ENCODE measurements around the gene CCZ1.
"Not testable (repeated sequence)": the region's sequence is repeated elsewhere in the genome, so short reads cannot be mapped to it uniquely, and the experiment has no call there.

Gene CCZ1

GRCh38 chr7:5898480-5899224, at the start of gene CCZ1:
Gene CCZ1 (plus strand): TSS chr7:5898733. CDS start chr7:5898800, 67 bp downstream.
- in situ Hi-C loops (cut with HindIII; ENCODE audit: low pct_unique_long_range_greater_than_20kb, low sequenced_read_pairs): not testable (repeated sequence)

DNA sequence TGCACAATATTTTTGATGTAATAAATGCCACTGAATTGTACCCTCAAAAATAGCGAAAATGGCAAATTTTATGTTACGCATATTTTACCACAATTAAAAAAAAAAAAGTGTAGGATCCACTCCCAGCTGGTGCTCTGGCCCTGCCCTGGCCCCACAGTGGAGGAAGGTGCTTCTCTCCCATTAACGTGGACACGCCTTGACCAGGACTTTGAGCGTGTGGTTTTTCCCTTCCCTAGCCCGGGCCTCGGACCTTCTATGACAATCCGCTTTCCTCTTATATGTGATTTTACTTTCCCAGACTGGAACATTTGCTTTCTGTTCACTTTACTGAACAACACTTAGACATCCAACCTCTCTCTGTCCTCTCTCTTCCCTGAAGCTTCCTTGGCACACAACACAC, 47.6 kb upstream of the CCZ1 start:
- in situ Hi-C loops (cut with HindIII; ENCODE audit: low pct_unique_long_range_greater_than_20kb, low sequenced_read_pairs): no loop called here
- DNase-seq (ENCODE audit: low read depth in 1 of 2, low spot score in 1 of 2): no peak
- no peak for TF ChIP-seq JUND (IDR thresholded peaks at IDR 0.05; ENCODE audit: low read depth)

More at GRCh38 chr7:5898480-5899224, at the start of gene CCZ1:
- peak in 1 of 2 experiments; percentile 80 for DNase-seq (ENCODE audit: low read depth in 1 of 2, low spot score in 1 of 2)

DNA sequence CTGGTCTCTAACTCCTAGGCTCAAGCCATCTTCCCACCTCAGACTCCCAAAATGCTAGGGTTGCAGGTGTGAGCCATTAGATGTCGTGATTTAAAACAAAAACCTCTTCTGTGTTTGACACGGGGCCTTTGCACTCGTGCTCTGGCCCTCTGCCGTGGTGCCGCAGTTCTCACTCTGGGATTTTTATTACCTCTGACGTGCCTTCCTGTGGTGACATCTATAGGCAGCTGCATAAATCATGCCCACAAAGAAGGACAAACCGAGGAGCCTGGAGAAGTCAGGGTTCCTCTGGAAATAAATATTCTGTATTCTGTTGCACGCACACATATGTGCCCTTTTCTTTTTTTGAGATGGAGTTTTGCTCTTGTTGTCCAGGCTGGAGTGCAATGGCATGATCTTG, 43.8 kb upstream of the CCZ1 start:
- in situ Hi-C loops (cut with HindIII; ENCODE audit: low pct_unique_long_range_greater_than_20kb, low sequenced_read_pairs): no loop called here
- peak in 1 of 2 experiments; percentile 32 for DNase-seq (ENCODE audit: low read depth in 1 of 2, low spot score in 1 of 2)
- TF ChIP-seq JUND (IDR thresholded peaks at IDR 0.05; ENCODE audit: low read depth): no peak

DNA sequence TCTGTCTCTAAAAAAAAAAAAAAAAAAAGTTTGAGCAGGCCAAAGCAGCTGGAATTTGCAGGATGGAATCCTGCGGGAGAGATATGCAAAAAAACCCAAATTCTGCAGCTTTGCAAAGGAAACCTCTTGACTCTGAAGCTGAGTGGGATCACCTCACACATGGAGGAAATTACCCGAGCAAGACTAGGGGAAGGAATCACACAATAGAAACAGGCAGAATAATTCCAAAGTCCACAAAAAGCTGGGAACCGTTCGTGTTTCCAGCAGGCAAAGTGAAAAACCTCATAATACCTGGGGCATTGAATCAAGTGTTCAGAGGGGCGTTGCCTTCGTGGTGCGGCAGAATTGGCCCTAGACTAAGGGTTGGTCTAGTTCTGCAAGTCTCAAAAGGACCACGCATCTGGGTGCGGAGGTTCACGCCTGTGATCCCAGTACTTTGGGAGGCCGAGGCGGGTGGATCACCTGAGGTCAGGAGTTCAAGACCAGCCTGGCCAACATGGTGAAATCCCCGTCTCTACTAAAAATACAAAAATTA, 41.4 kb upstream of the CCZ1 start:
- DNase-seq (ENCODE audit: low read depth in 1 of 2, low spot score in 1 of 2); in situ Hi-C loops (cut with HindIII; ENCODE audit: low pct_unique_long_range_greater_than_20kb, low sequenced_read_pairs): not testable (repeated sequence)

DNA sequence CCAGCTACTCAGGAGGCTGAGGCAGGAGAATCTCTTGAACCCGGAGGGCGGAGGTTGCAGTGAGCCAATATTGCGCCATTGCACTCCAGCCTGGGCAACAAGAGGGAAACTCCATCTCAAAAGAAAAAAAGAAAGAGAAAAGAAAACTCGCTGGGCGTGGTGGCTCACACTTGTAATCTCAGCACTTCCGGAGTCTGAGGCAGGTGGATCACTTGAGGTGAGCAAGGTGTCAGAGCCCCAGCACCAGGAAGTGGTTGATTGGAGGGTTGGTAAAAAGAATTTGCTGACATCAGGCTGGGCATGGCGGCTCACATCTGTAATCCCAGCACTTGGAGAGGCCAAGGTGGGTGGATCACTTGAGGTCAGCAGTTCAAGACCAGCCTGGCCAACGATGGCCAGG, 40.0 kb upstream of the CCZ1 start:
- in situ Hi-C loops (cut with HindIII; ENCODE audit: low pct_unique_long_range_greater_than_20kb, low sequenced_read_pairs); DNase-seq (ENCODE audit: low read depth in 1 of 2, low spot score in 1 of 2): not testable (repeated sequence)

- in situ Hi-C loops (cut with HindIII; ENCODE audit: low pct_unique_long_range_greater_than_20kb, low sequenced_read_pairs); DNase-seq (ENCODE audit: low read depth in 1 of 2, low spot score in 1 of 2): not testable (repeated sequence)
Measured at GRCh38 chr7:5861281-5861680, 37.3 kb upstream of the CCZ1 start.

DNA sequence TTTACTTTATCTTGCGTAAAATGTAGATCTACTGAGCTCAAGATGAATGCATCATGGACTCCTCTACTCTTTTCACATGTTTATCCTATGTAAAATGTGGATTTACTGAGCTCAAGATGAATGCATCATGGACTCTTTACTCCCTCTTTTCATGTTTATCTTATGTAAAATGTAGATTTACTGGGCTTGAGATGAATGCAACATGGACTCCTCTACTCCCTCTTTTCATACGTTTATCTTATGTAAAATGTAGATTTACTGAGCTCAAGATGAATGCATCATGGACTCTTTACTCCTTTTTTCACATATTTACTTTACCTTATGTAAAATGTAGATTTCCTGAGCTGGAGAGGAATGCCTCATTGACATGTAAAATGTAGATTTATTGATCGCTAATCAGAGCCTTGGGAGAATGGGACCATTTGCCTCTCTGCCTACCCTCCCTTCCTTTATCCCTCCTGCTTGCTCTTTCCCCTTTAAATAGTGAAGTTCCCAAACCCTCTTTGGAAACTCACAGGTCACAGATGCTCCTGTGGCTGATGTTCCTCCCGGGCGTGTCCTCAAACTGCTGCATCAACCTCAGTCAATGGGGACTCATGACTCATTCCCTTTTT, 35.7 kb upstream of the CCZ1 start:
- DNase-seq (ENCODE audit: low read depth in 1 of 2, low spot score in 1 of 2); in situ Hi-C loops (cut with HindIII; ENCODE audit: low pct_unique_long_range_greater_than_20kb, low sequenced_read_pairs): not testable (repeated sequence)

DNA sequence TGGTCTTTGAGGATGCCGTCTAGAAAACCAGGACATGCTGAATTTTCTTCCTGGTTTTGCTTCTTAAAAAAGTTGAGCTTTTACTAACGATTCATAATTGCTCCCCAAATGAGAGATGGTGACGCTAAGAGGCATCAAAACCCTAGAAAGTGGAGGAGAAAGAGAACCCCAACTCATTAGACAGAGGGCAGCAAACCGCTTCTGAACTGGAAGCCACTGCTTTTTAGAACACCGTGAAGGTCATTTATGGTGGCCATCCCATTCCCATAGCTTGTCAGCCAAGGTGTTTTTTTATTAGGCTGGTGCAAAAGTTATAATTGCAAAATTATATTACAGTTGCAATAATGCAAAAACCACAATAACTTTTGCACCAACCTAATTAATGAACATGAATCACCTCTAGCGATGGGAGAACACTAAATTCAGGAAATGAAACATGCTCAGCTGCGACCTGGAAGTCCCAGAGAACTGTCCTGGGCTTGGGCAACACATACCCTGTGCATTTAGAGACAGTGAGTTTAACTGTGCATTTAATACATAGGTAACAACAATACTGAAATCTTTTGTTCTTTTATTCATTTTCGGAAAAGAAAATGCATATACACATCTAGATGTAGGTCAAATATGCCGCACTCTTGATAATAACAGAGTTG, 33.1 kb upstream of the CCZ1 start:
- peak in 1 of 2 experiments; percentile 12 for DNase-seq (ENCODE audit: low read depth in 1 of 2, low spot score in 1 of 2)
- in situ Hi-C loops (cut with HindIII; ENCODE audit: low pct_unique_long_range_greater_than_20kb, low sequenced_read_pairs): not testable (repeated sequence)

DNA sequence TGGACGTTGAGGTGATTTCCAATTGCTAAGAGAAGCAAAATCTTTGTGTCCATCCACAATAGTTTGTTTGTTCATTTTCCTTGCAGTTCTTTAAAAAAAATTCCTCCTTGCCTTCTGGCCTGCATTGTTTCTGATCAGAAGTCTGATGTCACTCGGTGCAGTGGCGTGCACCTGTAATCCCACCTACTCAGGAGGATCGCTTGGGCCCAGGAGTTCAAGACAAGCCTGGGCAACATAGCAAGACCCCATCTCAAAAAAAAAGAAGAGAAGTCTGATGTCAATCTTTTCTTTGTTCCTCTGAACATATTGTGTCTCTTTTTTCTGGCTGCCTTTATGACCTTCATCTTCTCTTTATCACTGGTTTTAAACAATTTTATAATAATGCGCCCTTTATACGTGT, 31.5 kb upstream of the CCZ1 start:
- no peak for TF ChIP-seq JUND (IDR thresholded peaks at IDR 0.05; ENCODE audit: low read depth)
- in situ Hi-C loops (cut with HindIII; ENCODE audit: low pct_unique_long_range_greater_than_20kb, low sequenced_read_pairs): no loop called here
- DNase-seq (ENCODE audit: low read depth in 1 of 2, low spot score in 1 of 2): no peak

- in situ Hi-C loops (cut with HindIII; ENCODE audit: low pct_unique_long_range_greater_than_20kb, low sequenced_read_pairs): not testable (repeated sequence)
- DNase-seq (ENCODE audit: low read depth in 1 of 2, low spot score in 1 of 2): peak in 1 of 2 experiments; percentile 42
Measured at GRCh38 chr7:5868928-5869341, 29.6 kb upstream of the CCZ1 start.

DNA sequence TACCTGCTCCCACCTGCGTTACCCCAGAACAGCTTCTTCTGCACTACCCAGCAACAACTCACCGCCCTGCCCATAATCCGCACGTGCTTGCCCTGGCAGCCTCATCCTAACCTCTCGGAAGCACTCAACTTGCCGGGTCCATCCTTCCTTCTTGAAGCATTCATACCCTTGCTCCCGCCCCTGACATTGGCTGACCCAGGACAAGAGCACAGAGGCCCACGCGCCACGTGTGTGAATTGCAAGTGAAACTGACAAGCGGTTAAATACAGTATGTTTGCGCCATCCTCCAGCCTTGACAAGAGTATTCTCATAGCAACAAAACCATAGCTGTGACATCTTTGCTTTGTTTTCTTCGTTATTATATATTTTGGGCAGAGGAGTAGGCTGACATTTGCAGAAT, 28.8 kb upstream of the CCZ1 start:
- DNase-seq (ENCODE audit: low read depth in 1 of 2, low spot score in 1 of 2): no peak
- TF ChIP-seq JUND (IDR thresholded peaks at IDR 0.05; ENCODE audit: low read depth): no peak
- in situ Hi-C loops (cut with HindIII; ENCODE audit: low pct_unique_long_range_greater_than_20kb, low sequenced_read_pairs): no loop called here

DNA sequence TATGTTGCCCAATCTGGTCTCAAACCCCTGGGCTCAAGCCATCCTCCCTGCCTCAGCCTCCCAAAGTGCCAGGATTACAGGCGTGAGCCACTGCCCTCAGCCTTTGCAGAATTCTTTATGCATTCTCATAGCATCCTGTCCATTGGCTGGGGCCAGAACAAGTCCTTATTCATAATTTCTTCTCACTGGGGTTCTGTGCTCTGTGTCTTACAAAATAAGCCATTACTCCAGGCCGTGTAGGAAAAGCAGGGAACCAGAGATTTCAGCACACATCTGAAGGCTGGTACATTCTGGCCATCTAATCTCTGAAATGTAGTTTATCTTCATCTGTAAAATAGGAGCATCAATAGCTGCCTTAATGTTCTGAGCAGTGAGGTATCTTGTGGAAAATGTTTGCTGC, 28.2 kb upstream of the CCZ1 start:
- no peak for DNase-seq (ENCODE audit: low read depth in 1 of 2, low spot score in 1 of 2)
- TF ChIP-seq JUND (IDR thresholded peaks at IDR 0.05; ENCODE audit: low read depth): no peak
- in situ Hi-C loops (cut with HindIII; ENCODE audit: low pct_unique_long_range_greater_than_20kb, low sequenced_read_pairs): no loop called here

DNA sequence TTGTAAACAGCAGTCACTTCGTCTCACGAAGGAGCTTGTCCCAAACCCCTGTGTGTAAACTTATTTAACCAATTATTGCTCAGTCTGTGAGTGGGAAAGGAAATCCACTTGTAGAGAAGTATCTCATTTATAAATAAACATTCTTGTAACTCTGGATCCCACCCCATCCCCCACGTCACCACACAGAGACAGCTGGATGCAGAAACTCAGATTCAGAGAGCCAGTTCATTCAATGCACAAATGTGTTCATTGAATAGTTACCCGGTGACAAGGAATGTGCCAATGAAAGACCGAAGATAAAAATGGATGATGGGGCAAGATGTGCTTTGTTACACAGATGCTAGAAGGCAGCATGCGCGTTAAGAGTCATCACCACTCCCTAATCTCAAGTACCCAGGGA, 26.2 kb upstream of the CCZ1 start:
- no peak for DNase-seq (ENCODE audit: low read depth in 1 of 2, low spot score in 1 of 2)
- in situ Hi-C loops (cut with HindIII; ENCODE audit: low pct_unique_long_range_greater_than_20kb, low sequenced_read_pairs): no loop called here
- TF ChIP-seq JUND (IDR thresholded peaks at IDR 0.05; ENCODE audit: low read depth): no peak

DNA sequence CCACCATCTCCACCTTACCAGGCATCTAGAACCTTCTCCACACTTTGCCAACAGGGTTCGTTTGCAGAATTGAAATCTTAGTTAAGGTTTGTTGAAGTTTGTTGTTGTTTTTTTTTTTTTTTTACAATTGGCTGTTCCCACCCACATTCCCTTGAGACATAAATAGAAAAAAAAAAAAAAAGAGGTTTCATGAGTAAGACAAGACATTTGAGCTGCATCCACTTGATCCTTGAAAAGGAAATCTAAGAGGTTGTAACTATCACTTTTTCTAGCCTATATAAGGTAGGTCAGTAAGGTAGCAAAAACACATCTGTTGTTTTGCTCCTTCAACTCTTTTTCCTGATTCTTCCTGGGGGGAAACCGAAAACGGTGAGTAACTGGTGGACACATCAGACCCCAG, 18.9 kb upstream of the CCZ1 start:
- DNase-seq (ENCODE audit: low read depth in 1 of 2, low spot score in 1 of 2); in situ Hi-C loops (cut with HindIII; ENCODE audit: low pct_unique_long_range_greater_than_20kb, low sequenced_read_pairs): not testable (repeated sequence)

- in situ Hi-C loops (cut with HindIII; ENCODE audit: low pct_unique_long_range_greater_than_20kb, low sequenced_read_pairs); DNase-seq (ENCODE audit: low read depth in 1 of 2, low spot score in 1 of 2): not testable (repeated sequence)
Measured at GRCh38 chr7:5880106-5880505, 18.4 kb upstream of the CCZ1 start.

GRCh38 chr7:5884431-5884830, 14.1 kb upstream of the CCZ1 start:
- in situ Hi-C loops (cut with HindIII; ENCODE audit: low pct_unique_long_range_greater_than_20kb, low sequenced_read_pairs); DNase-seq (ENCODE audit: low read depth in 1 of 2, low spot score in 1 of 2): not testable (repeated sequence)

DNA sequence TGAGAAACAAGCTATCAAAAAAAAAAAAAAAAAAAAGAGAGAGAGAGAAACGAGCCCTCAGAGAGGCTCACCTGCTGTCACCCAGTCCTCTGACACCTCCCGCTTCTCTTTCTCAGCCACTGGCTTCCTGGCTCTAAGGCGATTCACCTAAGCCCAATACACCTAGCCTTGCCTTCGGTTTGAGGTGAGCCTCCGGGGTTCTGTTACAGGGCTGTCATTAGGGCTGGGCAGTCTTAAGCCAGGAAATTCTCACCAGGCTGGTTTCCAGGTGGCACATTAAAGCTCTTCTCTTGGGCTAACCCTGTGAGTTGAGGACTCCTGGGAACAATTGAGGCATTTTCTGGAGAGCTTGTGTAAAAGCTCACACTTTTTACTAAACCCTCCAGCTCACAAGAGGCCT, 10.5 kb upstream of the CCZ1 start:
- peak; percentile 15 to 61 for DNase-seq (ENCODE audit: low read depth in 1 of 2, low spot score in 1 of 2)
- in situ Hi-C loops (cut with HindIII; ENCODE audit: low pct_unique_long_range_greater_than_20kb, low sequenced_read_pairs): not testable (repeated sequence)

DNA sequence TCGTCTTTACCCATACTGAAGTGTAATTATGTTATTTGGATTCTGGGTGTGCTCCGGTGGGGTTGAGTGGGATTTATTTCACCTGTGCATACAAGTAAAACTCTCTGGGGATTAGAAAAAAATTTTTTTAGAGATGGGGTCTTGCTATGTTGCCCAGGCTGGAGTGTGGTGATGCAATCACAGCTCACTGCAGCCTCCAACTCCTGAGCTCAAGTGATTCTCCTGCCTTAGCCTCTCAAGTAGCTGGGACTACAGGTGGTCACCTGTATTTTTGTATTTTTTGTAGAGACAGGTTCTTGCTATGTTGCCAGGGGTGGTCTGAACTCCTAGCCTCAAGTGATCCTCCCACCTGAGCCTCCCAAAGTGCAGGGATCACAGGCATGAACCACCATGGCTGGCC, 8.3 kb upstream of the CCZ1 start:
- DNase-seq (ENCODE audit: low read depth in 1 of 2, low spot score in 1 of 2); in situ Hi-C loops (cut with HindIII; ENCODE audit: low pct_unique_long_range_greater_than_20kb, low sequenced_read_pairs): not testable (repeated sequence)
